RWPE1 (cell line): ENCODE measurements around the gene MYOG.
A peak's percentile ranks its signal among the peaks of the same experiment; 100 is the strongest.

Experiments
- CTCF ChIA-PET: fragments of 350-600 bp; sonication (Branson Sonifier 250); formaldehyde crosslinking; extraction: SDS; loops from one replicate; lab custom pipeline; 2021; lab: Yijun Ruan, JAX
- POLR2A ChIA-PET: fragments of 400-600 bp; formaldehyde crosslinking; extraction: SDS; loops from one replicate; lab custom pipeline; 2020; ENCODE audit warnings: antibody characterized with exemption; ENCODE audit not compliant: low non-redundant PET; lab: Yijun Ruan, JAX
- DNase-seq: peaks from one replicate; pipeline ENCODE4 v3.0.0; 2012; ENCODE audit warnings: low spot score
- H3K27ac ChIP-seq: fragments of 450-650 bp; 2 replicates; pipeline ENCODE4 v1.5.1; 2017
- TF ChIP-seq, protein P1 (sequence below): fragments of 450-650 bp; conservative IDR thresholded peaks from 2 replicates; pipeline ENCODE4 v1.5.1; 2017; ENCODE audit warnings: low read depth, mild to moderate bottlenecking

Gene MYOG

DNA sequence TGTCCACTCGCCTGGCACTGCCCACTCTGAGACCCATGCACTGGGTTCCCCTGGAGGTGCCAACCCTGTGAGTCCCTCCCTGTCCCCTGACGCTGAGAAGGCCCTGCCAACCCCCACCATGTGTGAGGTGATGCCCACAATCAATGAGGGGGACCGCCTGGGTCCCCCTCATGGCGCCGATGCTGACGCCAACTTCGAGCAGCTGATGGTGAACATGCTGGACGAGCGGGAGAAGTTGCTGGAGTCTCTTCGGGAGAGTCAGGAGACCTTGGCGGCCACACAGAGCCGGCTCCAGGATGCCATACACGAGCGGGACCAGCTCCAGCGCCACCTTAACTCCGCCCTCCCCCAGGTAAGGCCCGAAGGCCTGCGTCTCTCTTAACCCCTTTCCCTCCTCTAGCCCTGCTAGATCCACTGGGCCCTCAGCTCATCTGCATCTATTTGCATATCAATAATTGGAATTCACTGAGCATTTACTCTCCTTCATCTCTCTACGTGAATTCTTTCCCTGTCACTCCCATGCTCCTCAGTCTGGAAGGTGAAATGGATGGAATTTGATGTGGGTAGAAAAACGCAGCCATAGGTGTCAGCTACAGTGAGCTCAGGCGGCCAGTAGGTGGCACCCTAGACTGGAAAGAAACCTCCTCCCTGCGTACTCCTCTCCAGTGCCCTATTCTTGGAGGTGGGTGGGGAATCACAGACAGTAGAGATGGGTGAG, 46.8 kb downstream of the MYOG start:
- DNase-seq, result peak; percentile 89
- CTCF ChIA-PET, result interaction anchor here (0.6 to 6.6 kb wide), 56 partner anchors 9 to 1220 kb away, joined by 3 to 197 read pairs (median 5); partner anchors contain the start of genes ADORA1, MYBPH, PPFIA4 and TMEM183A
- POLR2A ChIA-PET, result no interaction called here
- peak overlapping the region; percentile 69 for H3K27ac ChIP-seq
- TF ChIP-seq, protein P1, sequence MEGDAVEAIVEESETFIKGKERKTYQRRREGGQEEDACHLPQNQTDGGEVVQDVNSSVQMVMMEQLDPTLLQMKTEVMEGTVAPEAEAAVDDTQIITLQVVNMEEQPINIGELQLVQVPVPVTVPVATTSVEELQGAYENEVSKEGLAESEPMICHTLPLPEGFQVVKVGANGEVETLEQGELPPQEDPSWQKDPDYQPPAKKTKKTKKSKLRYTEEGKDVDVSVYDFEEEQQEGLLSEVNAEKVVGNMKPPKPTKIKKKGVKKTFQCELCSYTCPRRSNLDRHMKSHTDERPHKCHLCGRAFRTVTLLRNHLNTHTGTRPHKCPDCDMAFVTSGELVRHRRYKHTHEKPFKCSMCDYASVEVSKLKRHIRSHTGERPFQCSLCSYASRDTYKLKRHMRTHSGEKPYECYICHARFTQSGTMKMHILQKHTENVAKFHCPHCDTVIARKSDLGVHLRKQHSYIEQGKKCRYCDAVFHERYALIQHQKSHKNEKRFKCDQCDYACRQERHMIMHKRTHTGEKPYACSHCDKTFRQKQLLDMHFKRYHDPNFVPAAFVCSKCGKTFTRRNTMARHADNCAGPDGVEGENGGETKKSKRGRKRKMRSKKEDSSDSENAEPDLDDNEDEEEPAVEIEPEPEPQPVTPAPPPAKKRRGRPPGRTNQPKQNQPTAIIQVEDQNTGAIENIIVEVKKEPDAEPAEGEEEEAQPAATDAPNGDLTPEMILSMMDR, result peak; percentile 91

DNA sequence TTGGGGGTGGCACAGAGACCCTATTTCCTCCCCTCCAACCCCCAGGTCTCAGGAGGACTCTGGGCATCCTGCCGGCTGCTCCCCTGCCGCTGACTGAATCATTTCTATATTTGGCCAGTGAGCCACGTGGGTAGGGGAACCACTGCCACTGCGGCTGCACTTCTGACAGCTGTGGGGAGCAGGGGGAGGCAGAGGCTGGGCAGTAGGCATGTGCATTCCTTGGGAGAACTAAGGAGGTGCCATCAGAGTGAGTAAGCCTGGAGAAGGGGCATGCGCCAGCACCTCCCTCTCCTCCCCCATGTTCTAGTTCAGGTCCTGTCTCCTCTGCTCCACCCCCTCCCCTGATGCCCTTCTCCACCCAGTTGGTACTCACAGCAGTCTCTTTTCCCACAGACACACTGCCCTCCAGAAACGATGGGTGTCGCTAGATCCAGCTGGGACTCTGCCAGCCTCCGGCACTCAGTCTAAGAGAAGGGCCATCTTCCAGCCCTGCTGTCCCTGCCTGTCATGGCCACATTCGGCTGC, 47.5 kb downstream of the MYOG start:
- ChIA-PET CTCF (interaction anchor here (0.9 to 6.6 kb wide), 16 partner anchors 8 to 235 kb away, joined by 3 to 197 read pairs (median 14); partner anchors contain the start of genes ADORA1 and MYBPH), POLR2A (no interaction called here)
- peak overlapping the region; percentile 69 for H3K27ac ChIP-seq
- peak; percentile 91 for DNase-seq
- TF ChIP-seq, protein P1, result no peak

DNA sequence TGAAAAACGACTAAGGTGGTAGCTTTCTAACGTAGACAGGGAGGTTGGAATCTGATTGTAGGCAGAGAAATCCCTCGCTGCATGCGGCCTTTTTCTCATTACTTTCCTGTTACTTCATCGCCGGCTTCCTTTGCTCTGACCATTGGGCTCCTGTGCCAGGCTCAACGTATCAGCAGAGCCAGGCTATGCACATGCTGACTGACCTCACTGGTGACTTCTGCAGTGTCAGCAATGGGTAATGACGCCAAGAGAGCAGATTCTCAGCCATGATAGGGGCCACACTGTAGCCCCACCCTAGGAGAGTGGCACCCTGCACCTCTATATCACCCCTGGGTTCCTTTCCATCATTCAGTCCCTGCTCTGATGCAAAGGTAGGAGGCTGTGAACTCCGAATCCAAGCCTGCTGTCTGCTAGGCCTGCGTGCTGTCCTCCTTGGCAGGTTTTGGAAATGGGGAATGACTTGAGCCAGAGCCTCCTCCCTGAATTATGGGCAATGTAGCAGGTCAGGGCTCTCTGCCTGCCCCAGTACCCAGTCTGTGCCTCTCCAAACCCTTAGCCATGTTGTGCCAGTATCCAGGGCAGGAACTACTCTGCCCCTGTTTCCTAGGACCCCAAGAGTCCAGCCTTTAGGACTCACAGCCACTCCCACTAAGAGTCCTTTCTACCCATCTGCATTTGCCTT, 48.2 kb downstream of the MYOG start:
- TF ChIP-seq, protein P1, result no peak
- ChIA-PET CTCF (interaction anchor here (0.6 to 6.6 kb wide), 4 partner anchors 134 to 232 kb away, joined by 3 to 197 read pairs (median 91); no protein-coding TSS in a partner anchor), POLR2A (no interaction called here)
- DNase-seq, result no peak
- H3K27ac ChIP-seq, result peak overlapping the region; percentile 69

DNA sequence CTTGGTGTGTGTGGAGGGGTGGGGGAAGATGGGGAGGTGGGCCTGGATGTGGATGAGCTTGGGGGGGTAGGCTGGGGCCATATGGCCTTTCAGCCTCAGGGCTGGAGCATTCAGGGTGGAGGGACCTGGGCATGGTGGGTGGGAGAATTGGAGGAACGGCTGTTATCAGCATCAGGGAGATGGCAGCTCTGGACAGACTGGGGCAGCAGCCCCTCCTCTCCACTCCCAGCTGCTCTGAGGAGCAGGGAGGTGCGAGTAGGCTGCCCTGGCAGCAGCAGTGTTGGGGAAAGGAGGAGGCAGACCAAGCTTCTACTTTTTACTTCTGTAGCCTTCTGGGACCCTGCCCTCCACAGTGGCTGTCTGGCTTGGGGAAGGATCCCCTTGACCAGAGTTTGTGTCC, 49.3 kb downstream of the MYOG start:
- DNase-seq, result no peak
- TF ChIP-seq, protein P1, result no peak
- H3K27ac ChIP-seq, result no peak overlapping the region
- ChIA-PET POLR2A (no interaction called here), CTCF (interaction anchor here (0.5 to 6.6 kb wide), 8 partner anchors 19 to 637 kb away, joined by 3 to 98 read pairs (median 6); no protein-coding TSS in a partner anchor)

DNA sequence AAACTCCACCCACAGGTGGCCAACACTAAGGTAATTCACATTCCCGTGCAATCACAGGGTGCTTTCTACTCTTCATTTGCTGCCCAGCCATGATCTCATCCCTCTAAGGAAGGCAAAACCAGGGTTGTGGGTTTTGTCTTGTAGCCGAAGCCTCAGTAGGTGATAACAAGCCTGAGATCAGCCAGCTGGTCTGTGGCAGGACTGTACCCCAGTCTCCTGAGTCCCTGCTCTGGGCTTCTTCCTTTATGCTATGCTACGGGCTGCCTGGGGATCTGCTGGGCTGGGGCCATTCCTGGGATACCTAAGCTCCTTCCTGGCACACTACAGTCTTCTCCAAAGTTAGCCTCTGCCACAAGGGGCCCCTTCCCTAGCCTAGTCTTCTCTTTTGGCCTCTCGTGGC, 49.7 kb downstream of the MYOG start:
- ChIA-PET CTCF (interaction anchor here (0.5 to 6.6 kb wide), 9 partner anchors 20 to 637 kb away, joined by 3 to 98 read pairs (median 6); no protein-coding TSS in a partner anchor), POLR2A (no interaction called here)
- no peak for DNase-seq
- no peak overlapping the region for H3K27ac ChIP-seq
- TF ChIP-seq, protein P1, result no peak
